Adrenal gland (tissue), 5 donors: ENCODE data around the gene LBP.

Experiments
- POLR2A ChIP-seq, 2 donors: fragments of 450-650 bp; IDR thresholded peaks; one replicate each; pipeline ENCODE4 v1.6.1; 2017; ENCODE audit warnings: antibody characterized with exemption in 2 of 2, mild to moderate bottlenecking in 2 of 2, moderate library complexity in 1 of 2
- TF ChIP-seq, protein P1 (sequence below), 6 experiments: fragments of 450-650 bp in 4 of 6; fragments of 200-600 bp in 2 of 6; sonication (generic) in 1 of 6; IDR thresholded peaks; 1 replicate in 5 of 6; 2 replicates in 1 of 6; pipeline versions ENCODE4 v1.5.1 to v1.8.0; 2016 to 2021; ENCODE audit warnings: antibody characterized with exemption in 6 of 6, mild to moderate bottlenecking in 2 of 6, moderate library complexity in 1 of 6
- donor health status: DM: no; HTN: no; CAD: no.

GRCh38 chr20:38402816-38403215 lies 56.5 kb downstream of the LBP start:
- TF ChIP-seq, protein P1, sequence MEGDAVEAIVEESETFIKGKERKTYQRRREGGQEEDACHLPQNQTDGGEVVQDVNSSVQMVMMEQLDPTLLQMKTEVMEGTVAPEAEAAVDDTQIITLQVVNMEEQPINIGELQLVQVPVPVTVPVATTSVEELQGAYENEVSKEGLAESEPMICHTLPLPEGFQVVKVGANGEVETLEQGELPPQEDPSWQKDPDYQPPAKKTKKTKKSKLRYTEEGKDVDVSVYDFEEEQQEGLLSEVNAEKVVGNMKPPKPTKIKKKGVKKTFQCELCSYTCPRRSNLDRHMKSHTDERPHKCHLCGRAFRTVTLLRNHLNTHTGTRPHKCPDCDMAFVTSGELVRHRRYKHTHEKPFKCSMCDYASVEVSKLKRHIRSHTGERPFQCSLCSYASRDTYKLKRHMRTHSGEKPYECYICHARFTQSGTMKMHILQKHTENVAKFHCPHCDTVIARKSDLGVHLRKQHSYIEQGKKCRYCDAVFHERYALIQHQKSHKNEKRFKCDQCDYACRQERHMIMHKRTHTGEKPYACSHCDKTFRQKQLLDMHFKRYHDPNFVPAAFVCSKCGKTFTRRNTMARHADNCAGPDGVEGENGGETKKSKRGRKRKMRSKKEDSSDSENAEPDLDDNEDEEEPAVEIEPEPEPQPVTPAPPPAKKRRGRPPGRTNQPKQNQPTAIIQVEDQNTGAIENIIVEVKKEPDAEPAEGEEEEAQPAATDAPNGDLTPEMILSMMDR (IDR thresholded peaks at IDR 0.05), result no peak
- TF ChIP-seq POLR2A (IDR thresholded peaks at IDR 0.05), result no peak
